COLO829 (cell line): ENCODE data around the gene PAK1.
A peak's percentile ranks its signal among the peaks of the same experiment; 100 is the strongest.

Source experiments
- DNase-seq: peaks from one replicate; pipeline ENCODE4 v3.0.0; 2012; ENCODE audit warnings: low spot score

The PAK1 gene

DNA sequence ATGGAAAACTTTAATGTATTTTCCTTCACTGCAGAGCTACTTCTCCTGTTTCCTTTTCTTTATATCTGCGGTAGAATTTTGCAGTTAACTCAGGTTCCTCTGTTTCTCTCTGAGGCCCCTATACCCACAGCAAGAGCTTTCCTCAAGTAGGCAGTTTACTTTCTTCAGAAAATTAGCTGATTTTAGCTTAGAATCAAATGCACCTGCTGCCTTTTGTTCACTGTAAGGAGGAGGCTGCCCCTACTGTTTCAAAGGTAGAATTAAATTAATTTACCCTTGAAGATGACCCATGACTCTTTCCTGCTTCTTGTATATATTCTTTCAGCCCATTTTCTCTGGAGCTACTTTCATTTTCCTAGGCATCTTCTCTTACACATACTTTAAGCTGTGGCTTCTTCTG lies 103.7 kb downstream of the PAK1 start:
- no peak for DNase-seq

DNA sequence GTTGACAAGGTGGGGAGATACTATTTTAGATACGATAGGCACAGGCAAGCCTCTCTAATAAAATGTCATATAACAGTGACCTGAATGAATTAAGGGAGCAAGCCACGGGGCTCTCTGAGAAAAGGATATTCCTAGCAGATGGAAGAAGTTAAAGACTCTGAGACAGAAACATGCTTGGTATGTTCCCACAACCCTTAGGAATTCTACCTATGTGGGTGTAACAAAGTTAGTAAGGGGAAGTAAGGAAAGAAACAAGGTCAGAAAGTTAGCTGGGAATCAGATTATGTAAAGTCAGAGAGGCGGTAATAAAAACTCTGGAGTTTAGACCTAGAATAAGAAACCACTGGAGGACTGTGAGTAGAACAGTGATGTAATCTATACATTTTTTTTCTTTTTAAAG lies 112.7 kb downstream of the PAK1 start:
- no peak for DNase-seq

DNA sequence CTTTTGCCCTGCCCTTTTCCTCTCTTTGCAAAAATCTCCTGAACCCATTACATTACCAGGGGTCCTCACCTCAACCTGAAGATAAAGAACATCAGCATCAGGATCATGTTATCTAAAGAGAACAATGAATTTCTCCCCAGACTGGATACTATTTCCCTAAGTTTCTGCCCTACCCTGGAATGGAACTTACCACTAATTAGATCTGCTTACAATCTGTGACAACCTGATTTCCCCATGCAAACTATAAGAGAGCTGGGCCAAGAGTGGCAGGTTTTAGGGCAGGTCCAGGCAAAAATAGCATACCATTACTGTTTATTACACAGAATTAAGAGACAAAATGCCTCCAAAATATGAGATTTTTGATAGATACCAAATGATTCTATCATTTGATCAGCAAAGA lies 114.4 kb downstream of the PAK1 start:
- DNase-seq = no peak

DNA sequence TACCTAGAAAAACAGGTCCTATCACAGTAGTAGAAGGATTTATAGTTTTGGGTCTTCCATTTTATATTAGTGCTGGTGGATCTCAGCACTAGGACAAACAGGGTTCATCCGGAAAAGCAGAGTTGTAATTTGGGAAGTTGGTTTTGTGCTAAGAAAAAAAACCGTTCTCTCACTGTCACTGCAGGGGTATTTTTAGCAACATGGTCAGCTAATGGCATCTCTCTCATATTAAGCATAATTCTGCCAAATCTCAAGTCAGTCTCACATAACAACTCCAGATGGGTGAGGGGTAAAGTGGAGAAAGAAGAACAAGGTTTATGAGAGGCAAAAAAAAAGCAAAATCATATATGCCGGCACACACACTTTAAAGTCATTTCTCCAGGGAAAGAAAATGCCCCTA lies 120.8 kb downstream of the PAK1 start:
- no peak for DNase-seq

DNA sequence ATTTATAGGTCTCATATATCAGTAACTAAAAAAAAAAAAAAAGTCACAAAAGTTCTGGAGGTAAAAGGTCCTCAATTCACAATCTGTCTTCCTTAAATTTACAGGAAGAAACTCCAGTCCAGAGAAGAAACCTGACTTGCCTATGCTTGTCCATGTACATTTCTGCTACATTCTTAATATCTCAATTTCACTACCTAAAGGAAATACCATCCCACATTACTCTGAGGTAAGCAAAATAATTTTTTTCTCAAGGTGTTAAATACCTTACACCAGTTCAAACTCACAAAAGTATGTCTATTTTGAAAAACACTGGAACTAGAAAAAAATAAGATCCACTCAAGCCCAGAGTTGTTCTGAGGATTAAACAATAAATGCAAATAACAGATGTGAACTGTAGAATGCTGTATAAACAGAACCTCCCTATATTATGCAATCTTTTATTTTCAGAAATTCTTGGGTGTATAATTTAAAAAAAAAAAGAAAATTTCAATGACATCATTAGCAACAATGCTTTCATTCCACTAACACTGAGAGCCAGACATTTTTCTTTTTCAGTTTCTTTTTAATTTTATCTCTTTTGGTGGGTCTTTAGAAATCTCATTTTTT lies 122.5 kb downstream of the PAK1 start:
- no peak for DNase-seq

DNA sequence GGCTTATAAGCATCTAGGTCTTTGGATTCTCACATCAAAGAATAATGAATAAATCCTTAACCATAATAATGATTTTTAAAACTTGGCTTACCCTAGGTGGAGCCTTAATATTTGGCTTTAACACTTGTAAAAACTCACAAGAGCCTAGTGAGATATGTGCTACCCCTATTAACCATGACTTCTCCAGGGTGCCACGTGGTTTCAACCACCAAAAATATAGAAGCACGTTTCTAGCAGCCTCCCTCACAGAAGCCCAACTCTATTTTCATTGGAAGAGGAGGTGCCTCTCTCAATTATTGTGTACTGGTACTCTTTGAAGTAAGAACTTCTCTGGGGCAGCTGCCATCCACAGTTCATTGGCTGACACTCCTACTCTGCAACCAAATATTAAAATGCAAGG lies 125.9 kb downstream of the PAK1 start:
- DNase-seq = no peak

DNA sequence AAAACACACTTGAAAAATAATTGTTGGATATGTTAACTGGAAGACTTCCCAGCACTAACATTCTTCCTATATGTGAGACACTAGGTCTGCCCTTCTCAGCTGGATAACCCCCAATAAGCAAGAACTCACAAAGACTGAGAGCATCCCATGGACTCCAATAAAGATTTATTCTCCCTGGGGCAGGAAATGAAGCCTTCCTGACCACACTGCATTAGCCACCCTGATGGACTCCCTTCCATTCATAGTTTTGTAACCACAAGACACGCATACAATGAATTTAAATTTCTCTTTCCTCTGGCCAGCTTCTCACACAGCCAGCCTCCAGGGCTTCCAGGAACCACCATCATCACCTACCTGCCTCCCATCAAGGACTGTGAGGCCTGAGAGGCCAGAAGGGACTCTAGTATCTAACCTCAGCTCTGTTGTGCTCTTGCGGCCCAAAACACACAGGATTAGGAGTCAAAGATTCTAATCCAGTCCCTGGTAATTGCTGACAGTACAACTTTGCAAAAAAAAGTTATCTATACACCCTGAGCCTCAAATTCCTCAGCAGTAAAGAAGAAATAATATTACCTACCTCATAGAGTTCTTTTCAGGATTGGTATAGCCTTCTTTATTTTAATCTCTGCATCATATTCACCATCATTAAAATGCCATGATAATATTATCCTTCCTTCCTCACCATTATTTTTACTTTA lies 126.8 kb downstream of the PAK1 start:
- DNase-seq = peak; percentile 20

DNA sequence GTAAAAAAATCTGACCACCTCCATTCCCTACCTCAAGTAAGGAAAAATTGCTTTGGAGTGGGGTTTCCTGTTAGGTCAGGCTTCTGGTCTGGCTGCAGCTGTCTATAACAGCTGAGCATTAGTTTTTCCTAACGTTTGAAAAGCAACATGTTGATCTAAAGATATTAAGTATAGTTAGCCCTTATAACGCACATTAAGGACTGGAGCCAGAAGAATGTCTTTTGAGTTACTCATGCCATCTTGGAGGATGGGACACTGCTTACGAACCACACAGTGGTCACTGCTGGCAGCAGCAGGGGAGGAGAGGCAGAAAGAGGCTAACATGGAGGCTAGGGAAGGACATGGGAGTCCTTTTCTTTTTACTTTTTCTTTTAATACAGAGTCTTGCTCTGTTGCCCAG lies 128.3 kb downstream of the PAK1 start:
- DNase-seq = no peak

DNA sequence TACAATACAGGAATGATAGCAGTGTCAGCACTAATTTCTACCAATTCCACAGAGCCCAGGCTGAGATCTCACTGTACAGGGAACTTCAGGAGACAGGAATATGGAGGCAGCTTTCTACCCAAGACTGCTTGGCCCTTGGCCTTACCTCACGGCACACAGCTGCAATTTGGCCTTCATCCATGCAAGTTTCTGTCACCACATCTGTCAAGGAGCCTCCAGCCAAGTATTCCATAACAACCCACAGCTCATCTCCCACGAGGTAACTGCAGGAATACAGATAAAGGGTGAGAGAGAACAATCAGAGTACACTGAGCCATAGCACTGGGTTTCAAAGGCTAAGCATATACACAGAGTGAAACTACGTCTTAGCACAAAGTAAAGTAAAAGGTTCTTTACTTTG lies 133.4 kb downstream of the PAK1 start:
- DNase-seq = no peak

DNA sequence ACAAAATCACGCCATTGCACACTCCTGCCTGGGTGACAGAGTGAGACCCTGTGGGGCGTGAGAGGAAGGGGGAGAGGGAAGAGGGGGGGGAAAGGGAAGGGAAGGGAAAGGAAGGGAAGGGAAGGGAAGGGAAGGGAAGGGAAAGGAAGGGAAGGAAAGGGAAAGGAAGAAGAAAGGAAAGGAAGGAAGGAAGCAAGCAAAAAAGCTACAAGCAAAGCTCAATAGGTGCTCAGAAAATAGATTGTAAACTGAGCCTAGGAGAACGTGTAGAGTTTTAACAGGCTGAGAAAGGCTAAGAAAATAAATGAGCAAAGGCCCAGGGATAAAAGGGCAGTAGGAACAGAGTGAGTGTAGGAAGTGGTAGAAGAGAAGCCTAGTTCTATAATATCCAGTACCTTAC lies 141.6 kb downstream of the PAK1 start:
- DNase-seq = no peak

DNA sequence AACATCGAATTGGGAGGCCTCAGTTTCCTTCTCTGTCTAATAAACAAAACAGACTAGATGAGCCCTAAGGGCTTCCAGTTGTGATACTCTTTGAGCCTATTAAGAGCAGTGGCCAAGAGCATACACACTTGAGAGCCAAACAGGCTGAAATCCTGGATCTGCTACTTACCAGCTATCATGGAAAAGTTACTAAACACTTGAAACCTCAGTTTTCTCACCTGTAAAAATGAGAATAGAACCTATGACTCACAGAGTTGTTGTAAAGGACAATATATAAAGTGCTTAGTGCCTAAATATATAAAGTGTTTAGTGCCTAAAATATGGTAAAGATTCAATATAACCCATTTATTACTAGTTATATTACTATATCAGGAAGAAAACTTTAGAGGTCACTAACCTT lies 148.7 kb downstream of the PAK1 start:
- DNase-seq = no peak

DNA sequence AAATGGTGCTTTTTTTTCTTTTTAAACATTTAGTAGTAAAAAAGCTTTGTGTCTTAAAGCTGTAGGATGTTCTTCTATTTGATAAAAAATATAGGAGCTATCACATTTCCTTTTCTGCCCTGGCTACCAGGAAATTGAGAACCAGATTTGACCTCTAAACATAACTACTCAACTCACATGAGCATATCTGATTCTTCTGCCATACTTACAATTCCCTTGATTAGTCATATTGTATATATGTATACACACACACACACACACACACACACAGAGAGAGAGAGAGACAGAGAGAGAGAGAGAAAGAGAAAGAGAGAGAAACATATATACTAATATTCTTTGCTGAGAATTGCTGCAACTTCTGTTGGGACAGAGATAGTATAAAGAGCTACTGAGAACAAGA lies 149.4 kb downstream of the PAK1 start:
- no peak for DNase-seq

DNA sequence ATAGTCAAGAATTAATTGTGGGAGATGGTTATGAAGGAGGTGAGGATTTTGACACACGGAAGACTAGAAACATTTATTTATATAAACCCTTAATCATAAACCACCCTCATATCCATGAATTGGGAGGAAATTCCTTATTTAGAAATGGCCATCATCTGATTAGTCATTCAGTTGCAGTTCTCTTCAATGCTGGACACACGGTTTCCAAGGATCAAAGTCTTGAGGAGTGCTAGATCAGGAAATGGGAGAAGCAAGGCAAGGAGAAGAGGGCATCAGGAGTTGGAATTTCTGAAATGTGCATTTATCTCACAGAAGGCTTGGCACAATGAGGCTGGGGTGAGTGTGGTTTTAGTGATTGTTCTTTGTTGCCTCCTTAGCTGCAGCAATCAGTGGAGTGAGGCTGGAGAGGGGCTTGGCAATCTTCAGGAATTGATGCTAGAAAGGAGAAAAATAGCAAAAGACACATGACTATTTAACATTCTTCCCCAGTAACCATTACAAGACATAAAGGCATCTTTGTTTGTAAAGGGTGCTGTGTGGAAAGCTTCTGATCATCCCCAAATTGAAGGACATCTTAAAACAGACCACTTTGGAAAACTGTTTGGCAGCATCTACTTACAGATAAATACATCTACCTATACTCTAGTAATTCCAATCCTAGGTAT lies 150.8 kb downstream of the PAK1 start:
- DNase-seq = peak; percentile 55

DNA sequence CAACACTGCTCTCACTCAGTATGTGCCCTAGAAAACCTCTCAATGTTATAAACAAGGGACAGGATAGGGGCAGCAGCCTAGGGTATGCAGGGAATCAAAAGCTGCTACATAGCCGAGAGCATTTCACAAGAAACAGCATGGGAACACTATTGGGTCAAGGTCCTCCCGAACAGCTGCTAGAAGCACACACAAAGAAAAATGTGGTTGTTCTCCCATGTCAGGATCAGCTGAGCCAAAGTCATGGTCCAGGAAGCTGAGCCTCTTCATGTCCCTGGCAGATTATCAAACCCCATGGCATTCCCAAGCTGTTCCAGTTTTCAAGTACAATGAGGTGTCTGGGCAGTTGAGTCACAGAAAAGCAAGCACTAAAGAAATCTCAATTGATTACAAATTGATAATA lies 151.4 kb downstream of the PAK1 start:
- DNase-seq = no peak

DNA sequence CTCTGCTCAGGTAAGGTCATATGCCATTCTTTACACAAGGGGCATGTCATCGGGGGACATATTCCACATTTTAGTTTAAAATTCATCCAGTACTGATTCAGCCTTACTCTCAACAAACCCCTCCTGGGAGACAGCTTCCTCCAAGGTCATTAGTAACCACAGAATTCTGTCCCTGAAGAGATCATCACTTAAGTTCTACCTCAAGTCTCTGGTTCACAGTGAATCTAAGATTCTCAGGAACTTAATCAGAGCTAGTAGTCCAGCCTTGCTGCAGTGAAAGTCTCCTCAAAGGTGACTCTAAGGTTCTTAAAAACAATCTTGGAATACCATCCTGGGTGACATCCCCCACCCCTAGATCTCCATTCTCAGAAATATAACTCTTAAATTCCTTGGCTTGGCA lies 153.5 kb downstream of the PAK1 start:
- DNase-seq = no peak

DNA sequence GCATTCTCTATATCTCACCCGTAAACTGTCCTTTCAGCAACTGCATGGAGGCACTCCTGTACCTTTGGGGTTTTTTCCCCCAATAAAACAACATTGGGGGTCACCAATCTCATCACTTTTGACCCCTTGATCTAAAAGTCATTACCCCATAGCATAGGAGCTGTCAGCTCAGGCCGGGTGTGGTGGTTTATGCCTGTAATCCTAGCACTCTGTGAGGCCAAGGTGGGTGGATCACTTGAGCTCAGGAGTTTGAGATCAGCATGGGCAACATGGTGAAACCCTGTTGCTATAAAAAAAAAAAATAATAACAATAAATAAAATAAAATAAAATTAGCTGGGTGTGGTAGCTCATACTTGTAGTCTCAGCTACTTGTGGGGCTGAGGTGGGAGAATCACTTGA lies 155.3 kb downstream of the PAK1 start:
- DNase-seq = no peak

DNA sequence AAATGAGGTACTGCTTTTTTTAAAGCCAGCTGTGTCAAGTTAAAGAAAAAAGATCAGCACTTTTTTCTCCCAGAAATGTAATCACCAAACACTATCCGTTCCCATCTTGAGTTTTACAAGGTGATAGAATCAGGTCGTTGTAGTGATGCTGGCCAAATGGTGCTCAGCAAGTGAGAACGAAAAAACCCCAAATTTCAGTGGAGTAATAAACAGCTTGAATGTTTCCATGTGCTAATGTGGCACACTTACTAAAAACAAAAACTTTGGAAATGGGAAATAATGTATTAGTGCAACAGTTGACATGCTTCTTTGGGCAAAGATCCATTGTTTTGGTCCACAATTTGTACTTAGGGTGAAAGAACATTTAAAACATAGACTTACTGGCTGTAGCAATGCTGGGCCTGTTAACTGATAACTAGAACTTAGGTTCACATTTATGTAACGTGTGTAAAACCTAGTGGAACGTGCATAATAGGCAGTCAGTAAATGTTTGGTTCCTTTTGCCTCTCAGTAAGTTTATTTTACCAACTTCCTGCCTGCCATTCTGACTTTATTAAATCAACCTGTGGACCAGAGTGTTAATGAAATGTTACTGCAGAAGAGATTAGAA lies 157.1 kb downstream of the PAK1 start:
- DNase-seq = no peak

DNA sequence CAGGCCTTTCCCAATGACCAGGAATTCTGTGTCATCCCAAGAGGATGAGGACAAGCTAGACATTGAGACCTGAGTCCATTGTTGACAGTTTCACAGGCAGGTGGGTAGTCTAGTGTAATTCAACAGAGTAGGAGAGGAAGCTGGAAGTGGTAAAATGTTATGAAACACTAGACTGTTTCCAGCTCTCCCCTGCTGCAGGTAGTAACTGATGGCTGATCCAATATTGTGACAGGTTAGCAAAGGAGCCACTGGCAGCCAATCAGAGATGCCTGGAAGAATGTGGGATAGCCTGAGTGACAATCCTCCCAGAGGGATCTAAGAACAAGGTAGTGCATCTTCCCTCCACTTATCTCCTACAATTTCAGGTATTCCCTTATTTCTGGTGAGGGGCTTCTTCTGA lies 161.8 kb downstream of the PAK1 start:
- no peak for DNase-seq

DNA sequence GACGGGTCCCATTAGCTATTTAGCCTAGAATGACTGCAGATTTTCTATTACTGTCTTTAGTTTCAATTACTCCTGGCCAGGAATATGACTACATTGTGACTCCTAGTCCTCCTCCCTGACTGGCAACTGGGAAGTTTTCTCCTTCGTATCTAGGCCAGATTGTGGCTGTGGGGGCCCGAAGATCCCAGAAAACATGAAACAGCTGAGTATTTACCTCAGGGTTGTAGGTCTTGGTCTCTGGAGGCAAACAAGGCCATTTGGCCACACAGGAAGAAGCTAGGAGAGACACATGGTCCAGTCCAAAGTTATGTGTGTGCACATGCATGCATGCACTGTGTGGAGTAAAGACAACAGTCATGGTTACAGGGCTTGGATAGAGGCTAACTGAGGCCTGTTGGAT lies 162.2 kb downstream of the PAK1 start:
- DNase-seq = no peak

DNA sequence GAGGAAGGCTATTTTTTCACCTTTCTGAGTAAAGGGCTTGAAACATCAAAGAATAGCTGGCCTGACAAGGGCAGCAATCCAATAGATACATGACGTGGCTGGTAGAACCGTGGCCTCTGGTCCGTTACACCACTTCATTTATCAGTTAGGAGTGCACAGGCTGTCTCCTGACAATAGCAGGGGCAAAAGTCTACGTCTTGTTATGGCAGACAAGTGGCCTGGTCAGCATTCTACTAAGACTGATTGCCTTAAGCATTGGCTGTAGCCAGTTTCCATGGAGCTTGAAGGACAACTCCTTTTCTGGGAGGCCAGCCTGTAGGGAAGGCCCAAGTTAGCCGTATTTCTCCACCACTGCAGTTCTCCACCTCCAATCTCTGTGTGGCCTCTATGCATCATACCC lies 163.2 kb downstream of the PAK1 start:
- no peak for DNase-seq

DNA sequence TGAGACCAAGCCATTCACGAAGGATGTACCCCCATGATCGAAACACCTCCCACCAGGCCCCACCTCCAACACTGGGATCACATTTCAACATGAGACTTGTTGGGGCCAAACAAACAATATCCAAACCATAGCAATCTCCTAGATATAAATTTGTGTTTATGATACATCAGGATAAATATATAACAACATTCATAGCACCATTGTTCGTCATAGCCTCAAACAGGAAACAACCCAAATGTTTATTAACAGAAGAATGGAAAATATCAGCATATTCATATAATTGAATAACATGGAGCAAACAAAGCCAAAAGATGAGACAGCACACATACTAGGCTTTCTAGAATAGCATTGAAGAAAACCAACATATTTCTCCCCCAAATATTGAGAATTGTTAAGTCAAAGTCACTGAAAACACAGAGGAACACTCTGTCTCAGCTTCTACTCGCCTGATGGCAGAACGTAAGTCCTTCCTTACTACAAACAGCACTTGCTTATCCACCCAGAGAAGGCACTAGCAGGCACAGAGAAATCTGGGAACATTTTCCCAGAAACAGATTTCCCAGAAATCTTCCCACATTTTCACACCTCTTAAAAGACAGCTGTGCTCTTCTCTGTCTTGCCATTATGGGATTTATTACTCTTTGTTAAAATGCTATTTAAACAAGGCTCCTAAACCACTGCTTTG lies 164.4 kb downstream of the PAK1 start:
- DNase-seq = no peak

DNA sequence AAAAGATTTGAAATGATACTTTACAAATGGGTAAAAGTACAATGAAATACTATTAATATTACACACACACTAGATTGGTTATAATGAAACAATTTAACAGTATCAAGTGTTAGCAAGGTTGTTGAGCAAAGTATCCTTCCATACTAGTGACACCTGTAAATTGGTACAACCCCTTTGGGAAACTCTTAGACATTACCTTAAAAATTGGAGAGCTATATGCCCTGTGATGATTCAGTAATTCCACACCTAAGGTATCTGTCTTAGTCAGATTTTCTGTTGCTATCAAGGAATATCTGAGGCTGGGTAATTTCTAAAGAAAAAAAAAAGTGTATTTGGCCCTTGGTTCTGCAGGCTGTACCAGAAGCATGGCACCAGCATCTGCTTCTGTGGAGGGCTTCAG lies 165.1 kb downstream of the PAK1 start:
- DNase-seq = no peak

DNA sequence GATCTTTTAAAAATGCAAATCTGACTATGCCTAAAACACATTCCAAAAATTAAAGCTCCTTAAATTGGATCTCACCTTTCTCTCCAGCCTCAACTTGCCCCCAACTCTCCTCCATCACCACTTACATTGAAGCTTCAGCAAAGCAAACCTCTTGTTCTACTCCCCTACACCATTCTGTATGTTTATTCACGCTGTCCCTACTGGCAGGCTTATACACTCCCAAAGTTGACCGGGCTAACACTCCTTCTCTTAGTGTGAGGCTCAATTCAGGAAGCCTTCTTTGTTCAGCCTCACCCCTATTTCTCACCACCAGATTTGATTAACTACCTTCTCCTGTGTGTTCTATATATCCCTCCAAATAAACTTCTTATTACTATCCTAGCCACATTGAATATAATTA lies 170.6 kb downstream of the PAK1 start:
- no peak for DNase-seq
